ENCODE results near the gene TEC.

DNA sequence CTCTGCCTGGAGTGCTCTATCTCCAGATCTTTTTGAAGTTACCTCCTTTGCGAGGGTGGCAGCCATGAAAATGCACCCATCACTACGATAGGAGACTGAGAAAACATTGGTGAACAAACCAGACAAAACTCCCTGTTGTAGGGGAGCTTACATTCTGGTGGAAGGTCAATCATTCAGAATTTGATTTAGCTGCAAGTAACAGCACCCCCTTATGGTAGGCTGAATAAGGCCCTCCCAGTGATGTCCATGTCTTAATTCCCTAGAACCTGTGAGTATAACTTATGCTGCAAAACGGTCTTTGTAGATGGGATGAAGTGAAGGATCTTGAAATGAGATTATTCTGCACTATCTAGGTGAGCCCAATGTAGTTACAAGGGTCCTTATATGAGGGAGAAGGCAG, 5.6 kb upstream of the TEC start:
- TF ChIP-seq, protein P1, sequence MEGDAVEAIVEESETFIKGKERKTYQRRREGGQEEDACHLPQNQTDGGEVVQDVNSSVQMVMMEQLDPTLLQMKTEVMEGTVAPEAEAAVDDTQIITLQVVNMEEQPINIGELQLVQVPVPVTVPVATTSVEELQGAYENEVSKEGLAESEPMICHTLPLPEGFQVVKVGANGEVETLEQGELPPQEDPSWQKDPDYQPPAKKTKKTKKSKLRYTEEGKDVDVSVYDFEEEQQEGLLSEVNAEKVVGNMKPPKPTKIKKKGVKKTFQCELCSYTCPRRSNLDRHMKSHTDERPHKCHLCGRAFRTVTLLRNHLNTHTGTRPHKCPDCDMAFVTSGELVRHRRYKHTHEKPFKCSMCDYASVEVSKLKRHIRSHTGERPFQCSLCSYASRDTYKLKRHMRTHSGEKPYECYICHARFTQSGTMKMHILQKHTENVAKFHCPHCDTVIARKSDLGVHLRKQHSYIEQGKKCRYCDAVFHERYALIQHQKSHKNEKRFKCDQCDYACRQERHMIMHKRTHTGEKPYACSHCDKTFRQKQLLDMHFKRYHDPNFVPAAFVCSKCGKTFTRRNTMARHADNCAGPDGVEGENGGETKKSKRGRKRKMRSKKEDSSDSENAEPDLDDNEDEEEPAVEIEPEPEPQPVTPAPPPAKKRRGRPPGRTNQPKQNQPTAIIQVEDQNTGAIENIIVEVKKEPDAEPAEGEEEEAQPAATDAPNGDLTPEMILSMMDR (conservative IDR thresholded peaks at IDR 0.05; ENCODE audit: low read depth in 2 of 2): peak; percentile 83 to 89
- TF ChIP-seq POLR2AphosphoS5 (IDR thresholded peaks at IDR 0.05; ENCODE audit: low read depth) (no peak), ZNF114 (CRISPR knock-in tag; IDR thresholded peaks at IDR 0.05) (no peak), EZH2phosphoT487 (IDR thresholded peaks at IDR 0.05; ENCODE audit: unreplicated experiment) (no peak), EZH2 (IDR thresholded peaks at IDR 0.05; ENCODE audit: low read depth, unreplicated experiment) (no peak), CREB1 (CRISPR knock-in tag; IDR thresholded peaks at IDR 0.05; ENCODE audit: low read depth) (no peak), JUNB (IDR thresholded peaks at IDR 0.05; ENCODE audit: unreplicated experiment) (no peak), STAT1 (IDR thresholded peaks at IDR 0.05; ENCODE audit: unreplicated experiment) (no peak), ZNF331 (CRISPR knock-in tag; IDR thresholded peaks at IDR 0.05; ENCODE audit: low read depth) (no peak)
- TF ChIP-seq, protein P2, sequence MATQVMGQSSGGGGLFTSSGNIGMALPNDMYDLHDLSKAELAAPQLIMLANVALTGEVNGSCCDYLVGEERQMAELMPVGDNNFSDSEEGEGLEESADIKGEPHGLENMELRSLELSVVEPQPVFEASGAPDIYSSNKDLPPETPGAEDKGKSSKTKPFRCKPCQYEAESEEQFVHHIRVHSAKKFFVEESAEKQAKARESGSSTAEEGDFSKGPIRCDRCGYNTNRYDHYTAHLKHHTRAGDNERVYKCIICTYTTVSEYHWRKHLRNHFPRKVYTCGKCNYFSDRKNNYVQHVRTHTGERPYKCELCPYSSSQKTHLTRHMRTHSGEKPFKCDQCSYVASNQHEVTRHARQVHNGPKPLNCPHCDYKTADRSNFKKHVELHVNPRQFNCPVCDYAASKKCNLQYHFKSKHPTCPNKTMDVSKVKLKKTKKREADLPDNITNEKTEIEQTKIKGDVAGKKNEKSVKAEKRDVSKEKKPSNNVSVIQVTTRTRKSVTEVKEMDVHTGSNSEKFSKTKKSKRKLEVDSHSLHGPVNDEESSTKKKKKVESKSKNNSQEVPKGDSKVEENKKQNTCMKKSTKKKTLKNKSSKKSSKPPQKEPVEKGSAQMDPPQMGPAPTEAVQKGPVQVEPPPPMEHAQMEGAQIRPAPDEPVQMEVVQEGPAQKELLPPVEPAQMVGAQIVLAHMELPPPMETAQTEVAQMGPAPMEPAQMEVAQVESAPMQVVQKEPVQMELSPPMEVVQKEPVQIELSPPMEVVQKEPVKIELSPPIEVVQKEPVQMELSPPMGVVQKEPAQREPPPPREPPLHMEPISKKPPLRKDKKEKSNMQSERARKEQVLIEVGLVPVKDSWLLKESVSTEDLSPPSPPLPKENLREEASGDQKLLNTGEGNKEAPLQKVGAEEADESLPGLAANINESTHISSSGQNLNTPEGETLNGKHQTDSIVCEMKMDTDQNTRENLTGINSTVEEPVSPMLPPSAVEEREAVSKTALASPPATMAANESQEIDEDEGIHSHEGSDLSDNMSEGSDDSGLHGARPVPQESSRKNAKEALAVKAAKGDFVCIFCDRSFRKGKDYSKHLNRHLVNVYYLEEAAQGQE (IDR thresholded peaks at IDR 0.05; ENCODE audit: unreplicated experiment): no peak
- TF ChIP-seq, protein P3, sequence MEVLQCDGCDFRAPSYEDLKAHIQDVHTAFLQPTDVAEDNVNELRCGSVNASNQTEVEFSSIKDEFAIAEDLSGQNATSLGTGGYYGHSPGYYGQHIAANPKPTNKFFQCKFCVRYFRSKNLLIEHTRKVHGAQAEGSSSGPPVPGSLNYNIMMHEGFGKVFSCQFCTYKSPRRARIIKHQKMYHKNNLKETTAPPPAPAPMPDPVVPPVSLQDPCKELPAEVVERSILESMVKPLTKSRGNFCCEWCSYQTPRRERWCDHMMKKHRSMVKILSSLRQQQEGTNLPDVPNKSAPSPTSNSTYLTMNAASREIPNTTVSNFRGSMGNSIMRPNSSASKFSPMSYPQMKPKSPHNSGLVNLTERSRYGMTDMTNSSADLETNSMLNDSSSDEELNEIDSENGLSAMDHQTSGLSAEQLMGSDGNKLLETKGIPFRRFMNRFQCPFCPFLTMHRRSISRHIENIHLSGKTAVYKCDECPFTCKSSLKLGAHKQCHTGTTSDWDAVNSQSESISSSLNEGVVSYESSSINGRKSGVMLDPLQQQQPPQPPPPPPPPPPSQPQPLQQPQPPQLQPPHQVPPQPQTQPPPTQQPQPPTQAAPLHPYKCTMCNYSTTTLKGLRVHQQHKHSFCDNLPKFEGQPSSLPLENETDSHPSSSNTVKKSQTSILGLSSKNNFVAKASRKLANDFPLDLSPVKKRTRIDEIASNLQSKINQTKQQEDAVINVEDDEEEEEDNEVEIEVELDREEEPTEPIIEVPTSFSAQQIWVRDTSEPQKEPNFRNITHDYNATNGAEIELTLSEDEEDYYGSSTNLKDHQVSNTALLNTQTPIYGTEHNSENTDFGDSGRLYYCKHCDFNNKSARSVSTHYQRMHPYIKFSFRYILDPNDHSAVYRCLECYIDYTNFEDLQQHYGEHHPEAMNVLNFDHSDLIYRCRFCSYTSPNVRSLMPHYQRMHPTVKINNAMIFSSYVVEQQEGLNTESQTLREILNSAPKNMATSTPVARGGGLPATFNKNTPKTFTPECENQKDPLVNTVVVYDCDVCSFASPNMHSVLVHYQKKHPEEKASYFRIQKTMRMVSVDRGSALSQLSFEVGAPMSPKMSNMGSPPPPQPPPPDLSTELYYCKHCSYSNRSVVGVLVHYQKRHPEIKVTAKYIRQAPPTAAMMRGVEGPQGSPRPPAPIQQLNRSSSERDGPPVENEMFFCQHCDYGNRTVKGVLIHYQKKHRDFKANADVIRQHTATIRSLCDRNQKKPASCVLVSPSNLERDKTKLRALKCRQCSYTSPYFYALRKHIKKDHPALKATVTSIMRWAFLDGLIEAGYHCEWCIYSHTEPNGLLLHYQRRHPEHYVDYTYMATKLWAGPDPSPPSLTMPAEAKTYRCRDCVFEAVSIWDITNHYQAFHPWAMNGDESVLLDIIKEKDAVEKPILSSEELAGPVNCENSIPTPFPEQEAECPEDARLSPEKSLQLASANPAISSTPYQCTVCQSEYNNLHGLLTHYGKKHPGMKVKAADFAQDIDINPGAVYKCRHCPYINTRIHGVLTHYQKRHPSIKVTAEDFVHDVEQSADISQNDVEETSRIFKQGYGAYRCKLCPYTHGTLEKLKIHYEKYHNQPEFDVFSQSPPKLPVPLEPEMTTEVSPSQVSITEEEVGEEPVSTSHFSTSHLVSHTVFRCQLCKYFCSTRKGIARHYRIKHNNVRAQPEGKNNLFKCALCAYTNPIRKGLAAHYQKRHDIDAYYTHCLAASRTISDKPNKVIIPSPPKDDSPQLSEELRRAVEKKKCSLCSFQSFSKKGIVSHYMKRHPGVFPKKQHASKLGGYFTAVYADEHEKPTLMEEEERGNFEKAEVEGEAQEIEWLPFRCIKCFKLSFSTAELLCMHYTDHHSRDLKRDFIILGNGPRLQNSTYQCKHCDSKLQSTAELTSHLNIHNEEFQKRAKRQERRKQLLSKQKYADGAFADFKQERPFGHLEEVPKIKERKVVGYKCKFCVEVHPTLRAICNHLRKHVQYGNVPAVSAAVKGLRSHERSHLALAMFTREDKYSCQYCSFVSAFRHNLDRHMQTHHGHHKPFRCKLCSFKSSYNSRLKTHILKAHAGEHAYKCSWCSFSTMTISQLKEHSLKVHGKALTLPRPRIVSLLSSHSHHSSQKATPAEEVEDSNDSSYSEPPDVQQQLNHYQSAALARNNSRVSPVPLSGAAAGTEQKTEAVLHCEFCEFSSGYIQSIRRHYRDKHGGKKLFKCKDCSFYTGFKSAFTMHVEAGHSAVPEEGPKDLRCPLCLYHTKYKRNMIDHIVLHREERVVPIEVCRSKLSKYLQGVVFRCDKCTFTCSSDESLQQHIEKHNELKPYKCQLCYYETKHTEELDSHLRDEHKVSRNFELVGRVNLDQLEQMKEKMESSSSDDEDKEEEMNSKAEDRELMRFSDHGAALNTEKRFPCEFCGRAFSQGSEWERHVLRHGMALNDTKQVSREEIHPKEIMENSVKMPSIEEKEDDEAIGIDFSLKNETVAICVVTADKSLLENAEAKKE (CRISPR knock-in tag; IDR thresholded peaks at IDR 0.05): no peak
- TF ChIP-seq, protein P4, sequence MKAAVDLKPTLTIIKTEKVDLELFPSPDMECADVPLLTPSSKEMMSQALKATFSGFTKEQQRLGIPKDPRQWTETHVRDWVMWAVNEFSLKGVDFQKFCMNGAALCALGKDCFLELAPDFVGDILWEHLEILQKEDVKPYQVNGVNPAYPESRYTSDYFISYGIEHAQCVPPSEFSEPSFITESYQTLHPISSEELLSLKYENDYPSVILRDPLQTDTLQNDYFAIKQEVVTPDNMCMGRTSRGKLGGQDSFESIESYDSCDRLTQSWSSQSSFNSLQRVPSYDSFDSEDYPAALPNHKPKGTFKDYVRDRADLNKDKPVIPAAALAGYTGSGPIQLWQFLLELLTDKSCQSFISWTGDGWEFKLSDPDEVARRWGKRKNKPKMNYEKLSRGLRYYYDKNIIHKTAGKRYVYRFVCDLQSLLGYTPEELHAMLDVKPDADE (IDR thresholded peaks at IDR 0.05): no peak
